Activated CD8-positive, alpha-beta T cell treated with anti-CD3 and anti-CD28 coated beads, Interleukin-2, amount 10 ng/mL, durations not matched to agents 7 days and 5 days (primary cell): Measurements from ENCODE around the gene TFF1. TPM values are rescaled to one million over a fixed set of nuclear protein-coding genes. Genes with fewer than 3 reads are reported as not detected.

Experiments used
- ATAC-seq: fragments of 150-1000 bp; cut with Tn5 transposase; one replicate; pipeline ENCODE4 v1.10.0; 2021; ENCODE audit warnings: moderate library complexity
- CTCF ChIA-PET: fragments of 350-600 bp; sonication (Branson Sonifier 250); formaldehyde crosslinking; loops from one replicate; lab custom pipeline; 2021; ENCODE audit warnings: antibody characterized with exemption; lab: Charles Lee
- POLR2A ChIA-PET: fragments of 350-600 bp; sonication (Branson Sonifier 250); formaldehyde crosslinking; loops from one replicate; lab custom pipeline; 2021; ENCODE audit warnings: antibody characterized with exemption; lab: Charles Lee
- DNase-seq: peaks from one replicate; pipeline ENCODE4 v3.0.0-alpha.2; 2020
- H3K27ac Mint-ChIP-seq: one replicate; pipeline ENCODE4 v1.8.0; 2021; ENCODE audit warnings: mild to moderate bottlenecking, mixed read lengths
- H3K27me3 Mint-ChIP-seq: one replicate; pipeline ENCODE4 v1.8.0; 2021; ENCODE audit warnings: low read depth, mixed read lengths
- H3K36me3 Mint-ChIP-seq: one replicate; pipeline ENCODE4 v1.8.0; 2021; ENCODE audit warnings: low read depth, mixed read lengths
- H3K4me1 Mint-ChIP-seq: one replicate; pipeline ENCODE4 v1.8.0; 2021; ENCODE audit warnings: low read depth, mixed read lengths
- H3K4me3 Mint-ChIP-seq: one replicate; pipeline ENCODE4 v1.8.0; 2021; ENCODE audit warnings: mild to moderate bottlenecking, mixed read lengths
- H3K9me3 Mint-ChIP-seq: one replicate; pipeline ENCODE4 v1.8.0; 2022; ENCODE audit warnings: mixed read lengths; ENCODE audit not compliant: insufficient read depth
- total RNA-seq, 2 experiments: library from RNA; stranded (reverse); gene quantifications; one replicate each; pipeline ENCODE4 v1.2.3, GENCODE V29; 2021

The TFF1 gene
- total RNA-seq, 2 experiments from 2014 or later, result not detected

GRCh38 chr21:42350318-42350910, 15.9 kb downstream of the TFF1 start:
- DNase-seq, result no peak
- no peaks in the 10 kb centered on the region for H3K36me3 Mint-ChIP-seq
- POLR2A ChIA-PET, result no interaction called here
- peaks cover under 1% of the 10 kb centered on the region for H3K27me3 Mint-ChIP-seq
- no peak for ATAC-seq
- H3K4me1 Mint-ChIP-seq, result no peaks in the 10 kb centered on the region
- CTCF ChIA-PET, result interaction anchor here (1.3 to 1.6 kb wide), 2 partner anchors 11 kb away, joined by 3 to 5 read pairs; no protein-coding TSS in a partner anchor
- peaks cover 11% of the 10 kb centered on the region for H3K9me3 Mint-ChIP-seq
- no peak overlapping the region for H3K27ac Mint-ChIP-seq
- H3K4me3 Mint-ChIP-seq, result no peak overlapping the region

GRCh38 chr21:42349420-42350317, 16.7 kb downstream of the TFF1 start:
- H3K27me3 Mint-ChIP-seq, result no peaks in the 10 kb centered on the region
- H3K4me1 Mint-ChIP-seq, result no peaks in the 10 kb centered on the region
- CTCF ChIA-PET, result interaction anchor here (1.3 to 1.6 kb wide), 2 partner anchors 10 to 12 kb away, joined by 3 to 5 read pairs; no protein-coding TSS in a partner anchor
- no peak overlapping the region for H3K4me3 Mint-ChIP-seq
- H3K36me3 Mint-ChIP-seq, result no peaks in the 10 kb centered on the region
- H3K27ac Mint-ChIP-seq, result no peak overlapping the region
- ATAC-seq (no peak), DNase-seq (no peak)
- peaks cover 6% of the 10 kb centered on the region for H3K9me3 Mint-ChIP-seq
- POLR2A ChIA-PET, result interaction anchor here (0.5 to 0.6 kb wide), 2 partner anchors 11 to 75 kb away, joined by 3 read pairs; no protein-coding TSS in a partner anchor

DNA sequence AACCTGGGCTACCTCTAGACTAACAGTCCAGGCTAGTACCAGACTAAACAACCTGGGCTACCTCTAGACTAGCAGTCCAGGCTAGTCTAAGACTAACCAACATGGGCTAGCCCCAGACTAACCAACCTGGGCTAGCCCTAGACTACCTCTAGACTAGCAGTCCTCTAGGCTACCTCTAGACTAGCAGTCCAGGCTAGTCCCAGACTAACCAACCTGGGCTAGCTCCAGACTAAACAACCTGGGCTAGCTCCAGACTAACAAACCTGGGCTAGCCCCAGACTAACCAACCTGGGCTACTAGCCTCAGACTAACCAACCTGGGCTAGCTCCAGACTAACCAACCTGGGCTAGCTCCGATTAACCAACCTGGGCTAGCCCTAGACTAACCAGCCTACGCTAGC, 17.6 kb downstream of the TFF1 start:
- CTCF ChIA-PET, result interaction anchor here (1.3 to 1.6 kb wide), 2 partner anchors 9 to 13 kb away, joined by 3 to 5 read pairs; no protein-coding TSS in a partner anchor
- no peak overlapping the region for H3K4me3 Mint-ChIP-seq
- POLR2A ChIA-PET, result interaction anchor here (0.5 kb wide), 1 partner anchor 12 kb away, joined by 3 read pairs; no protein-coding TSS in a partner anchor
- no peaks in the 10 kb centered on the region for H3K27me3 Mint-ChIP-seq
- DNase-seq (no peak), ATAC-seq (no peak)
- H3K27ac Mint-ChIP-seq, result no peak overlapping the region
- no peaks in the 10 kb centered on the region for H3K36me3 Mint-ChIP-seq
- no peaks in the 10 kb centered on the region for H3K9me3 Mint-ChIP-seq
- no peaks in the 10 kb centered on the region for H3K4me1 Mint-ChIP-seq

DNA sequence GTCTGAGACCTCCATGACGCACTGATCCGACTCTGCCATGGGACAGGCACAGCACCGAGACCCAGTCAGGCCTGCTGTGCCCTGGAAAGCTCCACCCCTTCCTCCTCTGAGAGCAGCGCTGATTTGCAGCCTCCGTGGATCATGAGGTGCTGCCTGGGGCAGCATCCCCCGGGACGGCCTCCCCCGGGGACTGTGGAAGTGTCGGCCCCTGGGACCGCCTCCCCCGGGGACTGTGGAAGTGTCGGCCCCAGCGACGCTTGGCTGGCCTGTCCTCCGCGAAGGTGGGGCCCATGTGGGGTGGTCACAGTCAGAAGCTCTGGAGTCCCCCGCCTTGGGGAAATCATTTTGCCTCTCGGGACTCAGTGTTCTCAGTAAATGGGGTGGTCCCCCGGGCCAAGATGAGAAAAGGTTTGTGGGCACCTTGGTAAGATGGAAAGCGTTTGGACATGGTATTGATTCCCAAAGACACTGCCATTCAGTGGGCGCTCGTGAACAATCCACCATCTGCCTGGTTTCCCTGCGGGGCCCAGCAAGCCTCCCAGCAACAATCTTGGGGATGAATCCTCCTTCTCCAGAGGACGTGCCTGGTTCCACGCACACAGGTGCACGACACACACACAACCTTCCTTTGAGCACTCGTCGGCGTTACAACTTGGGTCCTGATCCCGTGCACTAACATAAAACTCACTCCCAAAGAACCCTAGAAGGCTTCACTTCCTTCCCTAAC, 18.6 kb downstream of the TFF1 start:
- H3K36me3 Mint-ChIP-seq, result no peaks in the 10 kb centered on the region
- ATAC-seq (no peak), DNase-seq (no peak)
- H3K9me3 Mint-ChIP-seq, result no peaks in the 10 kb centered on the region
- no peak overlapping the region for H3K27ac Mint-ChIP-seq
- H3K4me1 Mint-ChIP-seq, result no peaks in the 10 kb centered on the region
- no peaks in the 10 kb centered on the region for H3K27me3 Mint-ChIP-seq
- POLR2A ChIA-PET, result no interaction called here
- CTCF ChIA-PET, result no interaction called here
- H3K4me3 Mint-ChIP-seq, result no peak overlapping the region

DNA sequence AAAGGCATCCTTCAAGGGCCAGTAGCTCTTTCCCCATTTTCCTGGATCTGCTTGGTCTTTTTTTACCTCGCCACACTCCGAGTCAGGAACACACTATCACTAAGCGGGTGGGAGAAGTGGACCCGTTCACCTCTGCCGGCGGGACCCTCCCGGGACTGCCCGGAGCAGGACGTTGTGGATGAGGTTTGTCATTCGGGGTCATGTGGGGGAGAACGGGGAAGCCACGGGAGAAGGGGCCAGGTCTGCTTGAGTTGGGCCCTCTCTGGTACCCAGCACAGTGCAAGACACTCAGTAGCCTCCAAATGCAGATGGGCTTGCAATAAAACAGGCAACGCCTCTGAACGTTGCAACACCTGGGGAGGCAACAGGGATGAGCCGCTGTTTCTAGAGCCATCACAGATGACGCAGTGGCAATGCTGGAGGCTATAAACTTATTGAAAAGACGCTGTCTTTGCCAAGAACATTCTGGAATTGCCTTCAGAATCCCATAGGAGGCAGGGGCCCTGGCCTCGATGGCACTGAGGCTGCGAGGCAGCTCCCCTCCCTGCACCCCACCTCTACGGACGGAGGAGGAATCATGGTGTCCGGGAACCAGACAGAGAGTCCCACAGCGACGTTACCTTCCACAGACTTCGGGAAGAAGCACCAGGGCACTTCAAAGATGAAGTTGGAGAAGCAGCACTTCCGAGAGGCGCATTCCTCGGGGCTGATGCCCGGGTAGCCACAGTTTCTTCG, 19.3 kb downstream of the TFF1 start:
- H3K27ac Mint-ChIP-seq, result no peak overlapping the region
- no peaks in the 10 kb centered on the region for H3K9me3 Mint-ChIP-seq
- H3K27me3 Mint-ChIP-seq, result no peaks in the 10 kb centered on the region
- H3K36me3 Mint-ChIP-seq, result no peaks in the 10 kb centered on the region
- ChIA-PET POLR2A (no interaction called here), CTCF (no interaction called here)
- no peak for ATAC-seq
- DNase-seq, result no peak
- no peaks in the 10 kb centered on the region for H3K4me1 Mint-ChIP-seq
- H3K4me3 Mint-ChIP-seq, result no peak overlapping the region

DNA sequence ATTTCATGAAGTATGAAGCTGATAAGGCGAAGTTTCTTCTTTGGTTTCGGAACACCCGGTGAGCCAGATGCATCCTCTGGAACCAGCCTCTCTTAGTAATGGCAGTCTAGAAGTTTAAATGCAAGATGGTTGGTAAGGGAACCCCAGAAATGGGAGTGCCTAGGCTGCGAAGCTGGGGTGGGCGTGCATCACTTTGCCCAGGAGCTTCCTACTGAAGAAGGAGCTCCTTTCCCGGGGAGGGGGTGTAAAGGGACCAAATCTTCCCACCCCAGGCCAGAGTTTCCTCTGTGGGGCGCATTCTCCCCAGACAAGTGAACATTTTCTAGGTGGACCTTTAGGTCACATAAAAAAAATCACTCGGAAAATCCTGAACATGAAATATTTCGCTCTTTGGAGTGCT, 19.9 kb downstream of the TFF1 start:
- H3K27me3 Mint-ChIP-seq, result no peaks in the 10 kb centered on the region
- H3K27ac Mint-ChIP-seq, result no peak overlapping the region
- POLR2A ChIA-PET, result no interaction called here
- ATAC-seq (no peak), DNase-seq (no peak)
- no peaks in the 10 kb centered on the region for H3K9me3 Mint-ChIP-seq
- no peak overlapping the region for H3K4me3 Mint-ChIP-seq
- H3K4me1 Mint-ChIP-seq, result no peaks in the 10 kb centered on the region
- CTCF ChIA-PET, result no interaction called here
- no peaks in the 10 kb centered on the region for H3K36me3 Mint-ChIP-seq

DNA sequence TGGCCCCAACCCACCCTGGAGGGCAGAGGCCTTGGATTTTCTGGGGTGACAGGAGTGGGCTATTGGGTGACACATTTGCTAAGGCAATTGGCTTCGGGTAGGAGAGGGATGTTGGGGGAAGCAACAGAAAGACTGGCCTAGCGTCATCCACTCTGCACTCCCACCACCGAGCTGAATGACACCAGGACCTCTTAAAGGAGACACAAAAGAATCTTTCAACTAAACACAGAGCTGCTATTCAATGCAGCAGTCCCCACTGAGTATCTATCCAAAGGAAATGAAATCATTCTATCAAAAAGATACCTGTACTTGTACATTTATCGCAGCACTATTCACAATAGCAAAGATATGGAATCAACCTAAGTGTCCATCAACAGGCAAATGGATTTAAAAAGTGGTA, 21.7 kb downstream of the TFF1 start:
- H3K36me3 Mint-ChIP-seq, result no peaks in the 10 kb centered on the region
- H3K9me3 Mint-ChIP-seq, result no peaks in the 10 kb centered on the region
- H3K4me3 Mint-ChIP-seq, result no peak overlapping the region
- no peak for DNase-seq
- H3K27ac Mint-ChIP-seq, result no peak overlapping the region
- ChIA-PET POLR2A (no interaction called here), CTCF (interaction anchor here (0.8 kb wide), 1 partner anchor 34 kb away, joined by 4 read pairs; no protein-coding TSS in a partner anchor)
- ATAC-seq, result no peak
- H3K4me1 Mint-ChIP-seq, result no peaks in the 10 kb centered on the region
- no peaks in the 10 kb centered on the region for H3K27me3 Mint-ChIP-seq

- H3K9me3 Mint-ChIP-seq, result no peaks in the 10 kb centered on the region
- H3K4me1 Mint-ChIP-seq, result no peaks in the 10 kb centered on the region
- ChIA-PET CTCF (interaction anchor here (0.8 kb wide), 1 partner anchor 34 kb away, joined by 4 read pairs; no protein-coding TSS in a partner anchor), POLR2A (no interaction called here)
- no peak overlapping the region for H3K27ac Mint-ChIP-seq
- H3K27me3 Mint-ChIP-seq, result no peaks in the 10 kb centered on the region
- ATAC-seq (no peak), DNase-seq (no peak)
- no peaks in the 10 kb centered on the region for H3K36me3 Mint-ChIP-seq
- H3K4me3 Mint-ChIP-seq, result no peak overlapping the region
These were observed 22.3 kb downstream of the TFF1 start for GRCh38 chr21:42343963-42344510.

- H3K4me3 Mint-ChIP-seq, result no peak overlapping the region
- no peak for DNase-seq
- no peaks in the 10 kb centered on the region for H3K4me1 Mint-ChIP-seq
- ChIA-PET POLR2A (no interaction called here), CTCF (interaction anchor here (0.9 kb wide), 1 partner anchor 106 kb away, joined by 3 read pairs; no protein-coding TSS in a partner anchor)
- H3K27me3 Mint-ChIP-seq, result no peaks in the 10 kb centered on the region
- H3K36me3 Mint-ChIP-seq, result no peaks in the 10 kb centered on the region
- no peak for ATAC-seq
- no peak overlapping the region for H3K27ac Mint-ChIP-seq
- no peaks in the 10 kb centered on the region for H3K9me3 Mint-ChIP-seq
These were observed 22.8 kb downstream of the TFF1 start for GRCh38 chr21:42343556-42343955.

GRCh38 chr21:42343101-42343500, 23.2 kb downstream of the TFF1 start:
- H3K9me3 Mint-ChIP-seq, result no peaks in the 10 kb centered on the region
- no peaks in the 10 kb centered on the region for H3K27me3 Mint-ChIP-seq
- H3K36me3 Mint-ChIP-seq, result no peaks in the 10 kb centered on the region
- H3K4me1 Mint-ChIP-seq, result peaks cover 3% of the 10 kb centered on the region
- H3K4me3 Mint-ChIP-seq, result no peak overlapping the region
- no peak overlapping the region for H3K27ac Mint-ChIP-seq
- ATAC-seq (no peak), DNase-seq (no peak)
- ChIA-PET POLR2A (no interaction called here), CTCF (interaction anchor here (0.9 kb wide), 1 partner anchor 107 kb away, joined by 3 read pairs; no protein-coding TSS in a partner anchor)
